AG04449 (cell line): ENCODE results near the gene TSC22D4.

Source experiments
- CTCF ChIA-PET: fragments of 350-600 bp; formaldehyde crosslinking; extraction: SDS; loops from one replicate; lab custom pipeline; 2021; ENCODE audit warnings: antibody characterized with exemption; lab: Yijun Ruan, JAX
- POLR2A ChIA-PET: fragments of 400-600, 350-600 bp; formaldehyde crosslinking; extraction: SDS; loops from one replicate; lab custom pipeline; 2020; ENCODE audit warnings: antibody characterized with exemption, inconsistent platforms; lab: Yijun Ruan, JAX
- DNase-seq: peaks from one replicate; pipeline ENCODE4 v3.0.0-alpha.2; 2010; ENCODE audit warnings: low read depth, low spot score
- H3K4me3 ChIP-seq: 2 replicates; pipeline ENCODE4 v1.5.1; 2011; ENCODE audit warnings: low read depth, mild to moderate bottlenecking, control low read depth, low read length
- TF ChIP-seq, protein P1 (sequence below): IDR thresholded peaks from one replicate; pipeline ENCODE4 v1.5.1; 2011; ENCODE audit warnings: mild to moderate bottlenecking, moderate library complexity, low read length, control low read depth, inconsistent platforms; ENCODE audit not compliant: insufficient read depth; ENCODE audit errors: missing control alignments

TSC22D4 gene

GRCh38 chr7:100477871-100478267 lies 1.1 kb downstream of the TSC22D4 start:
- TF ChIP-seq, protein P1, sequence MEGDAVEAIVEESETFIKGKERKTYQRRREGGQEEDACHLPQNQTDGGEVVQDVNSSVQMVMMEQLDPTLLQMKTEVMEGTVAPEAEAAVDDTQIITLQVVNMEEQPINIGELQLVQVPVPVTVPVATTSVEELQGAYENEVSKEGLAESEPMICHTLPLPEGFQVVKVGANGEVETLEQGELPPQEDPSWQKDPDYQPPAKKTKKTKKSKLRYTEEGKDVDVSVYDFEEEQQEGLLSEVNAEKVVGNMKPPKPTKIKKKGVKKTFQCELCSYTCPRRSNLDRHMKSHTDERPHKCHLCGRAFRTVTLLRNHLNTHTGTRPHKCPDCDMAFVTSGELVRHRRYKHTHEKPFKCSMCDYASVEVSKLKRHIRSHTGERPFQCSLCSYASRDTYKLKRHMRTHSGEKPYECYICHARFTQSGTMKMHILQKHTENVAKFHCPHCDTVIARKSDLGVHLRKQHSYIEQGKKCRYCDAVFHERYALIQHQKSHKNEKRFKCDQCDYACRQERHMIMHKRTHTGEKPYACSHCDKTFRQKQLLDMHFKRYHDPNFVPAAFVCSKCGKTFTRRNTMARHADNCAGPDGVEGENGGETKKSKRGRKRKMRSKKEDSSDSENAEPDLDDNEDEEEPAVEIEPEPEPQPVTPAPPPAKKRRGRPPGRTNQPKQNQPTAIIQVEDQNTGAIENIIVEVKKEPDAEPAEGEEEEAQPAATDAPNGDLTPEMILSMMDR, result no peak
- peak overlapping the region; percentile 90 for H3K4me3 ChIP-seq
- POLR2A ChIA-PET, result no interaction called here
- DNase-seq, result no peak
- CTCF ChIA-PET, result interaction anchor here (0.6 to 12.2 kb wide), 9 partner anchors 12 to 215 kb away, joined by 3 to 257 read pairs (median 3); partner anchors contain the start of genes FBXO24 and SPACDR

DNA sequence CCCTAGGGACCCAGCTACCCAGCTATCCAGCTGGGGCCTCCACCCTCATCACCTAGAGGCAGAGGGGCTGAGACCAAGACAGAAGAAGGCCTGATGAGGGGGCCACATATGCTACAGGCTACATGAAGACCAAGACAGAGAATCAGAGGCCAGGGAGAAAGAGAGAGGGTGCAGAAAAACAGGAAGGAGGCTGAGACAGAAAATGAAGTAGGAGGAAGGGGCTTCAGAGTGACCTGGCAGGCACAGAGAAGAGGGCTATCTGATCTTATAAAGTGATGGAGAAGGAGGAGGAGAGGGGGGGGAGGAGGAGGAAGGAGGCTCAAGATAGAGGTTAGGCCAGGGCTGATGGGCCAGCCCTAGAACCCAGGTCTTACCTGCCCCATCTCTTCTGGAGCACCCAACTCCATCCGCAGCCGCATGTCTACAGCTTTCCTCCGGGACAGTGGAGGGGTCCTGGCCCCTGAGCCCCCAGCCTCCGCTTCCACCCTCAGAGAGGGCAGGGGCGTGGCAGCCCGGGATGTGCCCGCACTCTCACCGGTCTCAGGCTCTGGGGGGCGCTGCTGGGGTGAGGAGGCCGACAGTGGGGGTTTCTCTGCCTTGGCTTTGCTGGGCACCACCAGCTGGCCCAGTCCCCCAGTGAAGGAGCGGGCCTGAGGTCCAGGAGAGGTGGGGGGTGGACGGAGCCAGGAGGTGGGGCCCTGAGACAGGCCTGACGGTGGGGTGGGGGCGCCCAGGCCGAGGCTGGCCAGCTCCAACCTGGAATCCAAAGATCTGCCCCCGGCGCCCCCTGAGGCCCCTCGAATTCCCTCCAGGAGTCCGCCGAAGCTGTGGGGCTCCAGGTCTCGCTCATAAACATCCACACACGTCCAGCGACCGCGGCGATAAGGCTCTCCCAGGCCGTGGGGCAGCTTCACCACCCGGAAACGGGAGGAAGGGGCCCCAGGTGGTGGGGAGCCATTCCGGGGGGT lies 1.8 kb downstream of the TSC22D4 start:
- no peak for DNase-seq
- ChIA-PET POLR2A (no interaction called here), CTCF (interaction anchor here (0.9 to 12.2 kb wide), 7 partner anchors 11 to 83 kb away, joined by 3 to 257 read pairs (median 3); partner anchors contain the start of gene SPACDR)
- TF ChIP-seq, protein P1, result peak; percentile 45
- peak overlapping the region; percentile 90 for H3K4me3 ChIP-seq

DNA sequence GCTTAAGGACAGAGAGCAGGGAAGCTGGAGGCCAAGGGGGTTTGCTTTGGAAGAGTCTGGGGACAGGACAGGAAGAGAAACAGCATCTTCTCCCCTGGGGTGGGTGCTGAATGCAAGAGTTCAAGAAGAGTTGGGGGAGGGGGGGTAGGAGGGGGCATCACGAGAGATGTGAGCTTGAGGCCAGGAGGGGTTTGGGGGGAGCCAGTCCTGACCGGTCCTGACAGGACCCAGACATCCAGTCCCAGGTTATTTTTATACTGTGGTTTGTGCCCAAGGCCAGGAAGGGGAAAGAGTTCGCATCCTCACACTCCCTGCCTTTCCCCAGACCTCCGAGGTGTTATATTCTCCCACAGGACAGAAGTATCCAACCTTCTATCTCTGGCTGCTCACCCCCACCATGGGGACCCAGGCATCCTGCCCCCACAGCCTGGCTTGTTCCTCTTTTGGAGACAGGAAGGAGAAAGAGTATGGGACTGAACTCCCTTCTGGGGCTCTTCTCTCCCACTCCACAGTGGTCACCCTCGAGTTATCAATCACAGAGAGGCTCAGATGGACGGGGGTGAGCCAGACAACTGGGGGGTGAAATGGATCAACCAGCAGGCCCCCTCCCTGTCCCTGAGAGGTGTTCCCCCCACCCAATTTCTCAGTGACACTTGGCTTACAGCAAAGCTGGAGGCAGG lies 2.8 kb downstream of the TSC22D4 start:
- TF ChIP-seq, protein P1, result no peak
- ChIA-PET CTCF (interaction anchor here (1.9 to 12.2 kb wide), 3 partner anchors 10 to 114 kb away, joined by 5 to 257 read pairs (median 152); partner anchors contain the start of gene SPACDR), POLR2A (no interaction called here)
- H3K4me3 ChIP-seq, result peak overlapping the region; percentile 90
- no peak for DNase-seq

- DNase-seq, result no peak
- CTCF ChIA-PET, result interaction anchor here (1.9 to 12.2 kb wide), 3 partner anchors 9 to 115 kb away, joined by 5 to 257 read pairs (median 152); partner anchors contain the start of gene SPACDR
- peak overlapping the region; percentile 90 for H3K4me3 ChIP-seq
- POLR2A ChIA-PET, result no interaction called here
- TF ChIP-seq, protein P1, result no peak
Observed at GRCh38 chr7:100475549-100475948, 3.5 kb downstream of the TSC22D4 start.

GRCh38 chr7:100472854-100473499 lies 6.0 kb downstream of the TSC22D4 start:
- no peak for DNase-seq
- ChIA-PET POLR2A (no interaction called here), CTCF (interaction anchor here (0.8 to 12.2 kb wide), 4 partner anchors 7 to 233 kb away, joined by 3 to 257 read pairs (median 92); partner anchors contain the start of genes NYAP1, POP7 and SPACDR)
- TF ChIP-seq, protein P1, result no peak
- H3K4me3 ChIP-seq, result no peak overlapping the region
